Activated naive CD4-positive, alpha-beta T cell treated with anti-CD3 and anti-CD28 coated beads, Interleukin-2, amount 50 U/mL, for 16 hours (primary cell): ENCODE measurements around the gene SLC25A19.
A peak's percentile ranks its signal among the peaks of the same experiment; 100 is the strongest.

ENCODE experiments used
- DNase-seq: peaks from one replicate; pipeline ENCODE4 v3.0.0-alpha.2; 2020

Gene SLC25A19

DNA sequence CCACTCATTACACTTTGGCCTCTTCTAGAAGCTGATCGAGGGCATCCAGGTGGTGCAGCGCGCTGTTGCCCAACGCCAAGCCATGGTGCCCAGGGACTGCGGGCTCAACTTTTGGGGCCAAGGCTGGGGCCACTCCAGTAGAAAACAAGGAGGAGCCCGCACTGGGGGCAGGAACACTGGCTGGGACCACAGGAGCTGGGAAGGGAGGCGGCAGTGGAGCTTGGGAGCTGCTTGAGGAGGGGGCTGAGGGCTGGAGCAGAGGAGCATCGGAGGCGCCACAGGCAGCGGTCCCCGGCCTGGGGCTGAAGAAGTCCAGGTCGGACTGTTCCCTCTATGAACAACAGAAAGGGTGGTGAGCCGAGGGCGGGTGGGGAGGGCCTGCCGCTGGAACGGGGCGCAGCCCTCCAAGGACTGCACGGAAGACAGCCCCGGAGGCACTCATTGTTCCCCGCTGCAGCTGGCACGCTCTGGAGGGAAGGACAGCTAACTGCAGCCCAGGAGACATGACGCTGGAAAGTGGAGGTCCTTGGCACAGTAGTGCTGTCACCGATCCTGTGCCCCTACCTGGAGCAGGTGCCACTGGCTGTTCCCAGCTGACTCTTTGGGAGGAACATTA, 49.3 kb downstream of the SLC25A19 start:
- DNase-seq = no peak

DNA sequence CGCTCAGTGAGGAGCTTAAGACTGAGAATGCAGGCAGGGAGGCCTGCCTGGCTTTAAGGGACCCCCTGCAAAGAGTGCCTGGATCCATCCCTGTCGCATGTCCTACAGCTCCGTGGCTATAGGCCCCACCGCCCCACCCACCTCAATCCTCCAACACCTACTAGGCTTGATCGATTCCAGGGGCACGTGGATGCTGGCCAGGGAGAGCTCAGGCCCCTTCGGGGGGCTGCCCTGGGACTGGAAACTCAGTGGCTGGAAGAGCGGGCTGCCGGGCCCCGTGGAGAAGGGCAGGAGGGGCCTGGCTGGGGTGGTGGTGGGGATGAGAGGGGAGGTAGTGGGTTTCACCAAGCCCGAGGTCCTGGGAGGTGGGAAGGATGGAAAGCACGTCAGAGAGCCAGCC, 50.0 kb downstream of the SLC25A19 start:
- DNase-seq = no peak

- DNase-seq = peak; percentile 67
These were observed 50.5 kb downstream of the SLC25A19 start for GRCh38 chr17:75238684-75239191.

DNA sequence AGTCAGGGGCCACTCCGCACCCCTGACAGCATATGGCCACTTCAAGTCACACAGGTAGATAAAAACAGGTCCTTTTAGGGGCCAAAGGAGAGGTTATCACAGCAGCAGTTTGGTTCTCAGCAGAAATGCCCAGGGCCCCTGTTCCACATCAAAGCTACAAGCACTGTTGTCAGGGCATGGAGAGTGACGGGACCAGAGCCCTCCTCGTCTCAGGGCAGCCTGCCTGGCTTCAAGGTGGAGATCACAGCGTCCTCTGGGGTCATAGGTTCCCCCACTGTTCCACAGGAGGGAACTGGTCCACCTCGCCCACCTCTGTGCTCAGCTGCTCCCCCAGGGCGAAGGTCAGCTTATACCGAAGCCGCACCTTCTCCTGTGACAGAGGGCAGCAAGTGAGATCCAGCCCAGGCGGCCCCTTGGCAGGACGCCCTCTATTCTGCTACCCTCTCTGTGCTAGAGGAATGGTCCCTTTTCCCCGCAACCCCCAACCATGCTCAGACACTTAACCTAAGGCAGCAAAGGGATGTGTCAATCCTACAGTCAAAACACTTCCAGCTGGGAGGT, 51.1 kb downstream of the SLC25A19 start:
- DNase-seq = no peak

DNA sequence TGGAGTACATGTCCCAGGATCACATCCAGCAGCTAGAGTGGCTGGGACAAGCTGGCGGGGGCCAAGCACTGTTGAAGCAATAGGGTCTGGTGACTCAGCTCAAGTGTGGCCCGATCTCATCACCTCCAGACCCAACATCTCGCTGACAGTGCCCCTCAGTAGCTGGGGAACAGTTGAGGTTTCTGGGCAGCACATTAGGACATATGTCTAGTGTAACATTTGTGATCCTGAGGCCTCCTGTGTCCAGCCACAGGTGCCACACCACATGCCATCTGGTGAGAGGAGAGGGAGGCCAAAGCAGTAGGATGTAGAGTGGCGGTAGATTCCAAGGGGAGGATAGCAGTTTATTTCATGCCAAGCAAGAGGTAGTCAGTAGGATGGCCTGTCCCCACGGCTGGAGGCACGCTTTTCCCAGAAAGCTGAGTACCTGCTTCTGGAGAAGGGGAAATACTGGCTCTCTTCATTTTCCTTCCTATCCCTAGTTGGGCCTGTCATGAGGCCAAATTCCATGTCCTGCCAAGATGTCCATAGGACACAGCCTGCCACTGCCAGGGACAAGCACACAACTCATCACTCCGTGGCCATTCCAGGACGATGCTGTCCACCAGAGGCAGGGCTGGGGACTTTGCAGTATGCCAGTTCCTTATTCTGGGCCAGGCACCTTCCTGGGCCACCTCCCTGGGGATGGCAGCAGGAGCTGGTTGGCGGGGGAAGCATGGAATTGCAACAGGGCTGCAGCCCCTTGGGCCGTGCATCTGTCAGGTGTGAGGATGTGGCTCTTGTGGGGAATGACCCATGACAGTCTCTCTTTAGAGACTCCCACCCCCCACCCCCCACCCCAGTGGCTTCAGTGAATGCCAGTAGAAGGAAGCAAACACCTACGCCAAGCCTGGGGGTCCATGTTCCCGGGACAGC, 51.9 kb downstream of the SLC25A19 start:
- no peak for DNase-seq

DNA sequence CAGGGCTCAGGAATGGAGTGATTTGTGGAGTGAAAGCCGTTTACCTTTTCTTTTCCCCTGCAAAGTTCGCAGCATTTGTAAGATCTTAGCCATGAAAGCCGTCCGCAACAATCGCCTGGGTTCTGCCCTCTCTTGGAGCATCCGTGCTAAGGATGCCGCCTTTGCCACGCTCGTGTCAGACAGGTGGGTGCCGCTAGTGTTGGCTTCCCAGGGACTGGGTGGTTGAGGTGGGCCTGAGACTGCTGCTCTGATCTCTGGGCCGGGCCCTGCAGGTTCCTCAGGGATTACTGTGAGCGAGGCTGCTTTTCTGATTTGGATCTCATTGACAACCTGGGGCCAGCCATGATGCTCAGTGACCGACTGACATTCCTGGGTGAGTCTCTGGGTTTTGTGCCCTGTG, 56.4 kb downstream of the SLC25A19 start:
- DNase-seq = no peak

DNA sequence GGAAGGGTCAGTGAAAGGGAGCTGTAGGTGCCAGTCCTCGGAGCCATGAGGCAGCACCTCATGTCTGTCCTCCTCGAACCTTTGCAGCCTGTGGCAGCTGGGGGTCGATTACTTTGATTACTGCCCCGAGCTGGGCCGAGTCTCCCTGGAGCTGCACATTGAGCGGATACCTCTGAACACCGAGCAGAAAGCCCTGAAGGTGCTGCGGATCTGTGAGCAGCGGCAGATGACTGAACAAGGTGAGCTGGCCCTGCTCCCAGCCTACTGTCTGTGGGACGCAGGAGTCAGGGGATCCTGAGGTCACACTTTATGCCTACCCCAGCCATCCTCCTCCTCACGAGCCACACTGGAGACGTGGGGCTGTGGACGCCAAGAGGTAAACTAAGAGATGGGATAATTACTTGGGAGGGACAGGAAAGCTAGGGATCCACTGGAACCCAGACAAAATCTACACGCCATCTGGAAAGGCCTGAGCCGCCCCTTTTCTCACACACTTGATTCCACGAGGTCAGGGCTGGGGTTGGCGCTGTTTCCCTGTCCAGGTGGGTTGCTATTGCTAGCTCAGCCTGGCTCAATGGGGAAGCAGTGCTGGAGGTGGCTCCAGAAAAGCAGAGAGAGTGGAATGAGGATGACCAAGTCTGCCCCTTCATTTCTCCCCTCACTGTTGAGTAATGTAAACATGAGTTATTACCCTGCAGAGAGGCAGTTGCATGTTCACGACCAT, 57.3 kb downstream of the SLC25A19 start:
- DNase-seq = no peak

GRCh38 chr17:75231071-75231470, 58.2 kb downstream of the SLC25A19 start:
- no peak for DNase-seq

DNA sequence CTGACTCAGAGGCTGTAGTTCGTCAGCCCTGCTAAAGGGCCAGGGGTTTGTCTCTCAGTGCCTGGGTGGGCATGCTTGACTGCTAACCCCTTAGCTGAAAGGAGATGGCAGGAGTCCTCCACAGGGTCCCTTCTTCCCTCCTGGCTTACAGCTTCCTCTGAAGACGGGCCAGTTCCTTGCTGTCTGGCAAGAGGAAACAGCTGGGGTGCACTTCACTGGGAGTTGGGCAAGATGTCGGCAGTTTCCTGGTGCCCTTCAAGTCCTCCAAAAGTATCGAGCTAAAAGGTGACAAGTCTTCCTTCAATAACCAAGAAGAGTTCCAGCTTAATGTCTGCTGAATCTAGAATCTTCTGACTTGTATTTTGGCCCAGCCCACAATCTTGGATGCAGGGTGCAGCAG, 60.4 kb downstream of the SLC25A19 start:
- no peak for DNase-seq

DNA sequence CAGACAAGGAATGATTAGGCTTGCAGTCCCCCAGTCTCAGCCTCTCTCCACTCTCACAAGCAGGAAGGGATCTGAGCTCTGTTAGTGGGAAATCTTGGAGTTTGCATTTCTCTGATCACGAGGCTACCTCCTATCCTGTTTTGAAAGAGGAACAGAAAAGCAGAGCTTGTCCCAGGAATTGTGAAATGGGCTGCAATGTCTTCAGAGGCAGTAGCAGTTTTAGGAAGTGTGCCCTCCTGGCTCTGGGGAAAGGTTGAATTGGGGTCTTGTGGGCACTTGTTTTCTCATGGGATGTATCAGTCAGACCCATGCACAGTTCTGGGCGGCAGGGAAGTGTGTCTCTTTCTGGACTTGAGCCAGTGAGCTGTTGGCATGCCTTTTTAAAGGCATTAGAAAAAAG, 60.9 kb downstream of the SLC25A19 start:
- DNase-seq = no peak

DNA sequence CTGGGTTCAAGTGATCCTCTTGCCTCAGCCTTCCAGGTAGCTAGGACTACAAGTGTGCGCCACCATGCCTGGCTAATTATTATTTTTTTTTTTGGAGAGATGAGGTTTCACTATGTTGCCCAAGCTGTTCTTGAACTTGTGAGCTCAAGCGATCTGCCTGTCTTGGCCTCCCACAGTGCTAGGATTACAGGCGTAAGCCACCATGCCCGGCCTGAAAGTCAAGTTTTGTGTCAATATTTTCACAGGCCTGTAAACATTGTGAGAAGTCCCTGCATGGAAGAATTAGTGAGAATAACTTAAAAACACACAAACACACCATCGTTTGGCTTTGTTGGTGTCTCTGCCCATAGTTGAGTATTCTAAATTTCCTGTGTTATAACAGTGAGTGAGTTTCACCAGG, 61.5 kb downstream of the SLC25A19 start:
- DNase-seq = no peak

DNA sequence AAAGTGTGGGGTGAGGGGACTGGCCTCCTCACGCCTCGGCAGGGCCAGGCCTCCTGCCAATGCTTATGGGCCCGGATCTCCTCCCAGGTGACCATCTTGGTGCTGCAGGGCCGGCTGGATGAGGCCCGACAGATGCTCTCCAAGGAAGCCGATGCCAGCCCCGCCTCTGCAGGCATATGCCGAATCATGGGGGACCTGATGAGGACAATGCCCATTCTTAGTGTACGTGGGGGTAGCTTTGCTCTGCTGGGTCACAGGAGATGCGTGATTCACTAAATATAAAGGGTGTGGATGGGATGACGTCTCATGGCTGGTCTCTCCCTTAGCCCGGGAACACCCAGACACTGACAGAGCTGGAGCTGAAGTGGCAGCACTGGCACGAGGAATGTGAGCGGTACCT, 64.2 kb downstream of the SLC25A19 start:
- no peak for DNase-seq
